GM18909 (cell line): ENCODE data around the gene FOXP4.

ENCODE experiments used
- ATAC-seq: cut with Tn5 transposase; IDR thresholded peaks from one replicate; pipeline ENCODE4 v1.9.1; 2021; ENCODE audit warnings: mild to moderate bottlenecking; ENCODE audit not compliant: unreplicated experiment, poor library complexity

FOXP4 gene

GRCh38 chr6:41545703-41546474 lies at the start of gene FOXP4:
TSS of gene FOXP4 (plus strand) at chr6:41546381. CDS start at chr6:41565761, 19,380 bp downstream.
- ATAC-seq: peak; percentile 66

GRCh38 chr6:41497573-41497972 lies 48.6 kb upstream of the FOXP4 start:
- ATAC-seq: no peak

GRCh38 chr6:41497994-41498393 lies 48.2 kb upstream of the FOXP4 start:
- no peak for ATAC-seq

- ATAC-seq: no peak
These were observed 47.1 kb upstream of the FOXP4 start for GRCh38 chr6:41498968-41499599.

GRCh38 chr6:41500561-41500960 lies 45.6 kb upstream of the FOXP4 start:
- no peak for ATAC-seq

GRCh38 chr6:41502566-41502916 lies 43.6 kb upstream of the FOXP4 start:
- ATAC-seq: no peak

- ATAC-seq: no peak
These were observed 43.1 kb upstream of the FOXP4 start for GRCh38 chr6:41502917-41503671.

- ATAC-seq: no peak
These were observed 42.2 kb upstream of the FOXP4 start for GRCh38 chr6:41503827-41504465.

- no peak for ATAC-seq
These were observed 41.6 kb upstream of the FOXP4 start for GRCh38 chr6:41504466-41505121.

GRCh38 chr6:41505122-41506049 lies 40.8 kb upstream of the FOXP4 start:
- ATAC-seq: peak; percentile 56

- ATAC-seq: no peak
These were observed 37.7 kb upstream of the FOXP4 start for GRCh38 chr6:41508479-41508878.

GRCh38 chr6:41509580-41509979 lies 36.6 kb upstream of the FOXP4 start:
- ATAC-seq: no peak

GRCh38 chr6:41511443-41512060 lies 34.6 kb upstream of the FOXP4 start:
- ATAC-seq: no peak

- no peak for ATAC-seq
These were observed 34.0 kb upstream of the FOXP4 start for GRCh38 chr6:41512146-41512701.

- no peak for ATAC-seq
These were observed 30.2 kb upstream of the FOXP4 start for GRCh38 chr6:41515995-41516394.

GRCh38 chr6:41518118-41518517 lies 28.1 kb upstream of the FOXP4 start:
- ATAC-seq: no peak

- ATAC-seq: no peak
These were observed 26.9 kb upstream of the FOXP4 start for GRCh38 chr6:41519305-41519744.
